Hepatocyte (in vitro differentiated cells): ENCODE data around the gene LRBA. TPM values are rescaled to one million over a fixed set of nuclear protein-coding genes. Genes with fewer than 3 reads are reported as not detected.

Experiments
- DNase-seq: peaks from one replicate; pipeline ENCODE4 v3.0.0-alpha.2; 2016; ENCODE audit warnings: low spot score
- H2AFZ ChIP-seq: fragments of 200-600 bp; sonication (generic); 2 replicates; pipeline ENCODE4 v1.6.0; 2016; ENCODE audit warnings: antibody characterized with exemption, mild to moderate bottlenecking
- H3K27ac ChIP-seq: fragments of 200-600 bp; sonication (generic); 2 replicates; pipeline ENCODE4 v1.5.1; 2016; ENCODE audit warnings: mild to moderate bottlenecking
- H3K27me3 ChIP-seq: fragments of 200-600 bp; sonication (generic); 2 replicates; pipeline ENCODE4 v1.6.1; 2016
- H3K36me3 ChIP-seq: fragments of 200-600 bp; sonication (generic); replicated peaks from 2 replicates; pipeline ENCODE4 v1.5.1; 2016; ENCODE audit warnings: low read depth; ENCODE audit not compliant: insufficient read depth
- H3K4me1 ChIP-seq: fragments of 200-600 bp; sonication (generic); 2 replicates; pipeline ENCODE4 v1.5.1; 2016; ENCODE audit warnings: mild to moderate bottlenecking, moderate library complexity; ENCODE audit not compliant: insufficient read depth
- H3K4me2 ChIP-seq: fragments of 200-600 bp; sonication (generic); 2 replicates; pipeline ENCODE4 v1.6.0; 2016
- H3K4me3 ChIP-seq: fragments of 200-600 bp; sonication (generic); 2 replicates; pipeline ENCODE4 v1.5.1; 2016; ENCODE audit warnings: mild to moderate bottlenecking
- H3K79me2 ChIP-seq: fragments of 200-600 bp; sonication (generic); 2 replicates; pipeline ENCODE4 v1.6.0; 2017; ENCODE audit warnings: mild to moderate bottlenecking
- H3K9me2 ChIP-seq: fragments of 200-600 bp; sonication (generic); replicated peaks from 2 replicates; pipeline ENCODE4 v1.6.0; 2017; ENCODE audit warnings: mild to moderate bottlenecking; ENCODE audit not compliant: insufficient read depth
- H3K9me3 ChIP-seq: fragments of 200-600 bp; sonication (generic); 2 replicates; pipeline ENCODE4 v1.5.1; 2016; ENCODE audit warnings: low read depth, mild to moderate bottlenecking
- H4K20me1 ChIP-seq: fragments of 200-600 bp; sonication (generic); 2 replicates; pipeline ENCODE4 v1.6.0; 2016; ENCODE audit warnings: mild to moderate bottlenecking; ENCODE audit not compliant: insufficient read depth, poor library complexity, severe bottlenecking
- CTCF ChIP-seq: fragments of 200-600 bp; sonication (generic); IDR thresholded peaks from 2 replicates; pipeline ENCODE4 v1.5.1; 2016; ENCODE audit warnings: antibody characterized with exemption, mild to moderate bottlenecking; ENCODE audit not compliant: poor library complexity
- EZH2 ChIP-seq: fragments of 200-600 bp; sonication (generic); IDR thresholded peaks from 2 replicates; pipeline ENCODE4 v1.6.1; 2016; ENCODE audit warnings: antibody characterized with exemption, mild to moderate bottlenecking, borderline replicate concordance
- EZH2phosphoT487 ChIP-seq: fragments of 200-600 bp; sonication (generic); IDR thresholded peaks from one replicate; pipeline ENCODE4 v1.6.1; 2018; ENCODE audit warnings: antibody characterized with exemption, mild to moderate bottlenecking, low read depth, moderate library complexity; ENCODE audit not compliant: unreplicated experiment, severe bottlenecking
- WGBS: methylation state at CpG from one replicate; pipeline ENCODE4 v1.1.6; 2016; ENCODE audit warnings: low lambda C conversion rate; ENCODE audit errors: missing lambda C conversion rate; 5-methylcytosine and 5-hydroxymethylcytosine counted together
- polyA plus RNA-seq: library from polyadenylated mRNA; unstranded; fragments of >200 nt; fragmentation: Nextera tagmentation; extraction: Ambion mirVana; gene quantifications from 2 replicates; pipeline ENCODE4 v1.2.1, GENCODE V29; 2016
- total RNA-seq: library from RNA; depleted of rRNA; stranded (reverse); fragments of >200 nt; gene quantifications from 2 replicates; pipeline ENCODE4 v1.2.3, GENCODE V29; 2014

Gene LRBA
- total and polyA plus RNA-seq, 2 experiments from 2014 or later: 14.1 to 69.4 TPM

GRCh38 chr4:150952167-150952845 lies 62.8 kb downstream of the LRBA start:
- H3K4me3 ChIP-seq: no peak overlapping the region
- no peaks in the 10 kb centered on the region for H3K9me2 ChIP-seq
- no peak overlapping the region for H3K4me2 ChIP-seq
- H3K27ac ChIP-seq: no peak overlapping the region
- DNase-seq: no peak
- H3K36me3 ChIP-seq: no peaks in the 10 kb centered on the region
- H3K4me1 ChIP-seq: no peaks in the 10 kb centered on the region
- TF ChIP-seq EZH2phosphoT487 (no peak), EZH2 (no peak), CTCF (no peak)
- H3K79me2 ChIP-seq: peaks cover 73% of the 10 kb centered on the region
- H4K20me1 ChIP-seq: no peaks in the 10 kb centered on the region
- WGBS: 95% methylated on average over 6 of the region's 6 CpGs
- H2AFZ ChIP-seq: no peak overlapping the region
- no peaks in the 10 kb centered on the region for H3K9me3 ChIP-seq
- no peaks in the 10 kb centered on the region for H3K27me3 ChIP-seq

GRCh38 chr4:150950657-150951288 lies 64.3 kb downstream of the LRBA start:
- Histone ChIP-seq H3K27me3 (no peaks in the 10 kb centered on the region), H2AFZ (no peak overlapping the region), H3K9me2 (no peaks in the 10 kb centered on the region), H3K4me1 (no peaks in the 10 kb centered on the region), H3K79me2 (peaks cover 73% of the 10 kb centered on the region), H3K4me3 (no peak overlapping the region), H3K36me3 (no peaks in the 10 kb centered on the region), H3K9me3 (no peaks in the 10 kb centered on the region), H3K4me2 (no peak overlapping the region), H3K27ac (no peak overlapping the region), H4K20me1 (no peaks in the 10 kb centered on the region)
- DNase-seq: no peak
- TF ChIP-seq EZH2phosphoT487: no peak
- TF ChIP-seq CTCF: no peak
- TF ChIP-seq EZH2: no peak
- WGBS: 97% methylated on average over 2 of the region's 2 CpGs

- Histone ChIP-seq H3K9me2 (no peaks in the 10 kb centered on the region), H3K27ac (no peak overlapping the region), H3K4me3 (no peak overlapping the region), H3K4me1 (no peaks in the 10 kb centered on the region), H3K4me2 (no peak overlapping the region), H3K36me3 (no peaks in the 10 kb centered on the region), H3K27me3 (no peaks in the 10 kb centered on the region), H3K9me3 (no peaks in the 10 kb centered on the region), H3K79me2 (peaks cover 73% of the 10 kb centered on the region), H4K20me1 (no peaks in the 10 kb centered on the region), H2AFZ (no peak overlapping the region)
- TF ChIP-seq EZH2phosphoT487 (no peak), CTCF (no peak), EZH2 (no peak)
- no peak for DNase-seq
Measured at GRCh38 chr4:150949943-150950342, 65.1 kb downstream of the LRBA start.
